GM12891 (cell line): ENCODE results near the gene ALCAM.

Experiments used
- POLR2A ChIP-seq: IDR thresholded peaks from 2 replicates; pipeline ENCODE4 v1.6.1; 2011; ENCODE audit warnings: low read depth, low read length, control low read depth
- POLR2AphosphoS5 ChIP-seq: IDR thresholded peaks from 2 replicates; pipeline ENCODE4 v1.6.1; 2011; ENCODE audit warnings: low read depth, low read length, control low read depth
- POU2F2 ChIP-seq: IDR thresholded peaks from 2 replicates; pipeline ENCODE4 v1.6.1; 2011; ENCODE audit warnings: low read depth, mild to moderate bottlenecking, control low read depth, low read length, moderate library complexity
- SPI1 ChIP-seq: IDR thresholded peaks from 2 replicates; pipeline ENCODE4 v1.6.1; 2011; ENCODE audit warnings: low read depth, low read length, control low read depth
- TAF1 ChIP-seq: IDR thresholded peaks from 2 replicates; pipeline ENCODE4 v1.6.1; 2011; ENCODE audit warnings: low read depth, low read length, control low read depth

- TF ChIP-seq POLR2A (no peak), TAF1 (no peak), POLR2AphosphoS5 (no peak), POU2F2 (no peak), SPI1 (no peak)
Measured at GRCh38 chr3:105360003-105360402, 6.7 kb upstream of the ALCAM start.
